CD14-positive monocyte (primary cell): ENCODE results near the gene ARHGAP15. TPM values are rescaled to one million over a fixed set of nuclear protein-coding genes. Genes with fewer than 3 reads are reported as not detected.

Source experiments
- DNase-seq, 3 donors: peaks; one replicate each; pipeline ENCODE4 v3.0.0-alpha.2; 2011 to 2022
- H2AFZ ChIP-seq: 2 replicates; pipeline ENCODE4 v1.6.0; 2012; ENCODE audit warnings: mild to moderate bottlenecking, low read depth, low read length, inconsistent platforms; ENCODE audit not compliant: insufficient read depth, poor library complexity, severe bottlenecking
- H3K27ac ChIP-seq, 2 donors: 1 replicate in 1 of 2; 2 replicates in 1 of 2; pipeline ENCODE4 v1.5.1; 2012 to 2013; ENCODE audit warnings: low read length in 2 of 2, control low read depth in 1 of 2, inconsistent platforms in 1 of 2, low read depth in 1 of 2, mild to moderate bottlenecking in 1 of 2
- H3K27me3 ChIP-seq, 2 donors: one replicate each; pipeline versions ENCODE4 v1.6.0 to v1.6.1; 2011 to 2013; ENCODE audit warnings: low read length in 2 of 2; ENCODE audit not compliant: control insufficient read depth in 2 of 2, insufficient read depth in 2 of 2
- H3K36me3 ChIP-seq, 2 donors: replicated peaks in 1 of 2; 1 replicate in 1 of 2; 2 replicates in 1 of 2; pipeline versions ENCODE4 v1.5.1 to v1.6.1; 2012 to 2013; ENCODE audit warnings: low read length in 2 of 2, control low read depth in 1 of 2, inconsistent platforms in 1 of 2, mild to moderate bottlenecking in 1 of 2; ENCODE audit not compliant: insufficient read depth in 2 of 2, control insufficient read depth in 1 of 2
- H3K4me1 ChIP-seq, 2 donors: 1 replicate in 1 of 2; 2 replicates in 1 of 2; pipeline versions ENCODE4 v1.5.1 to v1.6.1; 2012 to 2013; ENCODE audit warnings: low read length in 2 of 2, control low read depth in 1 of 2, inconsistent platforms in 1 of 2, mild to moderate bottlenecking in 1 of 2, moderate library complexity in 1 of 2; ENCODE audit not compliant: insufficient read depth in 2 of 2, control insufficient read depth in 1 of 2
- H3K4me2 ChIP-seq: replicated peaks from 2 replicates; pipeline ENCODE3; 2012; ENCODE audit warnings: low read length, moderate library complexity, mild to moderate bottlenecking; ENCODE audit not compliant: poor library complexity, severe bottlenecking; ENCODE audit errors: extremely low read depth
- H3K4me3 ChIP-seq, 3 experiments: fragments of 200-600 bp in 1 of 3; sonication (generic) in 1 of 3; replicated peaks in 1 of 3; 1 replicate in 2 of 3; 2 replicates in 1 of 3; pipeline ENCODE4 v1.5.1; 2011 to 2013; ENCODE audit warnings: low read length in 3 of 3, mild to moderate bottlenecking in 3 of 3, control low read depth in 2 of 3, low read depth in 2 of 3, inconsistent platforms in 1 of 3, moderate library complexity in 1 of 3
- H3K79me2 ChIP-seq: 2 replicates; pipeline ENCODE4 v1.6.0; 2012; ENCODE audit warnings: mild to moderate bottlenecking, control low read depth, inconsistent platforms, low read length, moderate library complexity; ENCODE audit not compliant: insufficient read depth
- H3K9ac ChIP-seq: 2 replicates; pipeline ENCODE4 v1.6.0; 2017; ENCODE audit warnings: low read length, mild to moderate bottlenecking; ENCODE audit not compliant: insufficient read depth, poor library complexity, severe bottlenecking
- H3K9me3 ChIP-seq, 2 donors: replicated peaks in 1 of 2; 1 replicate in 1 of 2; 2 replicates in 1 of 2; pipeline versions ENCODE4 v1.5.1 to v1.6.1; 2012 to 2013; ENCODE audit warnings: low read length in 2 of 2, control low read depth in 1 of 2; ENCODE audit not compliant: control insufficient read depth in 1 of 2, insufficient read depth in 1 of 2
- H4K20me1 ChIP-seq: 2 replicates; pipeline ENCODE4 v1.6.0; 2012; ENCODE audit warnings: mild to moderate bottlenecking, low read length, control low read depth, moderate library complexity; ENCODE audit not compliant: insufficient read depth
- H3K27ac Mint-ChIP-seq, 7 donors: one replicate each; pipeline ENCODE4 v1.8.0; 2020; ENCODE audit warnings: mild to moderate bottlenecking in 7 of 7, mixed read lengths in 7 of 7, moderate library complexity in 6 of 7, inconsistent platforms in 2 of 7
- H3K27me3 Mint-ChIP-seq, 3 donors: one replicate each; pipeline ENCODE4 v1.8.0; 2021 to 2022; ENCODE audit warnings: low read depth in 3 of 3, mild to moderate bottlenecking in 3 of 3, mixed read lengths in 3 of 3, moderate library complexity in 3 of 3, inconsistent platforms in 1 of 3
- H3K36me3 Mint-ChIP-seq, 2 donors: one replicate each; pipeline ENCODE4 v1.8.0; 2020; ENCODE audit warnings: mixed read lengths in 2 of 2, inconsistent platforms in 1 of 2, mild to moderate bottlenecking in 1 of 2
- H3K4me1 Mint-ChIP-seq: one replicate; pipeline ENCODE4 v1.8.0; 2020; ENCODE audit warnings: mild to moderate bottlenecking, mixed read lengths
- H3K4me3 Mint-ChIP-seq, 2 donors: one replicate each; pipeline ENCODE4 v1.8.0; 2020; ENCODE audit warnings: mild to moderate bottlenecking in 2 of 2, mixed read lengths in 2 of 2, moderate library complexity in 1 of 2
- H3K9me3 Mint-ChIP-seq, 7 donors: one replicate each; pipeline ENCODE4 v1.8.0; 2020 to 2022; ENCODE audit warnings: mixed read lengths in 7 of 7, mild to moderate bottlenecking in 6 of 7, moderate library complexity in 6 of 7, inconsistent platforms in 2 of 7
- CTCF ChIP-seq: fragments of 200-600 bp; IDR thresholded peaks from one replicate; pipeline ENCODE4 v1.8.0; 2022; ENCODE audit warnings: antibody characterized with exemption, mild to moderate bottlenecking
- WGBS: methylation state at CpG from one replicate; pipeline ENCODE4 v1.1.5; 2013; ENCODE audit warnings: missing lambda C conversion rate; ENCODE audit not compliant: insufficient coverage; 5-methylcytosine and 5-hydroxymethylcytosine counted together
- intact Hi-C, 2 donors: fragments of 100-400 bp; cut with micrococcal nuclease; formaldehyde crosslinking; loops; one replicate each; pipeline versions ENCODE4 v1.15.0 to v1.15.1; 2023
- polyA plus RNA-seq, 3 donors: library from polyadenylated mRNA; depleted of rRNA in 1 of 3; unstranded in 2 of 3; stranded (reverse) in 1 of 3; fragments of 300-500 nt in 2 of 3; fragments of >200 nt in 1 of 3; fragmentation: Illumina TruSeq in 2 of 3; gene quantifications; 1 replicate in 2 of 3; 2 replicates in 1 of 3; pipeline ENCODE4 v1.2.3, GENCODE V29; 2012 to 2021

The ARHGAP15 gene
- polyA plus RNA-seq, 3 donors, result 35.4 to 50.9 (median 50.7) TPM

- Histone ChIP-seq H3K4me2 (no peak overlapping the region), H3K4me1 (peaks cover 0 to 7% of the 10 kb centered on the region in 2 donors), H4K20me1 (no peaks in the 10 kb centered on the region), H3K79me2 (no peaks in the 10 kb centered on the region), H3K36me3 (peaks cover 0 to 6% of the 10 kb centered on the region in 2 donors), H3K4me3 (no peak overlapping the region), H3K9me3 (no peaks in the 10 kb centered on the region), H2AFZ (no peak overlapping the region), H3K27ac (no peak overlapping the region), H3K27me3 (no peaks in the 10 kb centered on the region), H3K9ac (no peak overlapping the region)
- Mint-ChIP-seq H3K9me3 (no peaks in the 10 kb centered on the region), H3K27me3 (no peaks in the 10 kb centered on the region), H3K4me1 (peaks cover 13% of the 10 kb centered on the region), H3K36me3 (peaks cover 0 to 2% of the 10 kb centered on the region in 2 donors), H3K4me3 (no peak overlapping the region), H3K27ac (no peak overlapping the region)
- DNase-seq, result no peak
- no CpG with 5 or more reads among the region's 2 CpGs for WGBS
- intact Hi-C loops, result no loop called here
- no peak for TF ChIP-seq CTCF
Measured at GRCh38 chr2:143480601-143481236, 351.5 kb downstream of the ARHGAP15 start.

GRCh38 chr2:143481237-143481623, 352.0 kb downstream of the ARHGAP15 start:
- H3K36me3 Mint-ChIP-seq, result peaks cover 0 to 2% of the 10 kb centered on the region in 2 donors
- H3K4me1 Mint-ChIP-seq, result peaks cover 14% of the 10 kb centered on the region
- H2AFZ ChIP-seq, result no peak overlapping the region
- no peak for DNase-seq
- no peak overlapping the region for H3K9ac ChIP-seq
- no peaks in the 10 kb centered on the region for H3K79me2 ChIP-seq
- no peak overlapping the region for H3K4me2 ChIP-seq
- H3K9me3 ChIP-seq, result no peaks in the 10 kb centered on the region
- WGBS, result 100% methylated on average over 2 of the region's 6 CpGs
- peaks cover 0 to 7% of the 10 kb centered on the region in 2 donors for H3K4me1 ChIP-seq
- peaks cover 0 to 6% of the 10 kb centered on the region in 2 donors for H3K36me3 ChIP-seq
- H3K9me3 Mint-ChIP-seq, result no peaks in the 10 kb centered on the region
- TF ChIP-seq CTCF, result no peak
- H3K4me3 ChIP-seq, result no peak overlapping the region
- H3K27ac Mint-ChIP-seq, result no peak overlapping the region
- H3K4me3 Mint-ChIP-seq, result no peak overlapping the region
- intact Hi-C loops, result no loop called here
- H3K27me3 ChIP-seq, result no peaks in the 10 kb centered on the region
- no peaks in the 10 kb centered on the region for H3K27me3 Mint-ChIP-seq
- no peak overlapping the region for H3K27ac ChIP-seq
- H4K20me1 ChIP-seq, result no peaks in the 10 kb centered on the region
